Muscle of arm (tissue), 12 donors: ENCODE data around the gene CPZ. TPM values are rescaled to one million over a fixed set of nuclear protein-coding genes. Genes with fewer than 3 reads are reported as not detected.

ENCODE experiments used
- polyA plus RNA-seq, 12 donors: library from polyadenylated mRNA; unstranded; fragments of 120-200 nt; gene quantifications; one replicate each; pipeline ENCODE4 v1.2.1, GENCODE V29; 2013; ENCODE audit not compliant: insufficient read length in 12 of 12

The CPZ gene
- polyA plus RNA-seq, 12 donors = 2.4 to 19.4 (median 7.5) TPM; not detected in 1

Other genes with a start within 250 kb of the CPZ start
- gene ACOX3, start 152.0 kb upstream of the CPZ start, polyA plus RNA-seq = 10 to 100 TPM in 11 of 12 donors, not detected in 1; 11.5 to 24.9 (median 14.5) TPM
- gene TRMT44, start 152.0 kb upstream of the CPZ start, polyA plus RNA-seq = 10 to 100 TPM in 7 of 12 donors, 1 to 10 TPM in 4, not detected in 1; 9.0 to 20.2 (median 12.7) TPM
- gene GPR78, start 12.4 kb upstream of the CPZ start, polyA plus RNA-seq = 1 to 10 TPM in 1 of 12 donors, under 1 TPM in 8, not detected in 3; 0.23 to 1.8 (median 0.77) TPM